Measurements from ENCODE around the gene HDAC11.
"Not testable (repeated sequence)": the region's sequence is repeated elsewhere in the genome, so short reads cannot be mapped to it uniquely, and the experiment has no call there.

The HDAC11 gene

GRCh38 chr3:13507570-13508339 is 27.6 kb downstream of the HDAC11 start:
- no peak for DNase-seq (ENCODE audit: low read depth)

GRCh38 chr3:13508496-13508895 is 28.4 kb downstream of the HDAC11 start:
- DNase-seq (ENCODE audit: low read depth), result no peak

- DNase-seq (ENCODE audit: low read depth), result no peak
These were observed 29.1 kb downstream of the HDAC11 start for GRCh38 chr3:13509059-13509815.

- no peak for DNase-seq (ENCODE audit: low read depth)
These were observed 29.7 kb downstream of the HDAC11 start for GRCh38 chr3:13509816-13510192.

GRCh38 chr3:13512451-13512850 is 32.3 kb downstream of the HDAC11 start:
- no peak for DNase-seq (ENCODE audit: low read depth)

- no peak for DNase-seq (ENCODE audit: low read depth)
These were observed 33.2 kb downstream of the HDAC11 start for GRCh38 chr3:13513051-13513912.

- DNase-seq (ENCODE audit: low read depth), result no peak
These were observed 33.9 kb downstream of the HDAC11 start for GRCh38 chr3:13513913-13514517.

- no peak for DNase-seq (ENCODE audit: low read depth)
These were observed 34.7 kb downstream of the HDAC11 start for GRCh38 chr3:13514639-13515435.

GRCh38 chr3:13515786-13516759 is 36.0 kb downstream of the HDAC11 start:
- no peak for DNase-seq (ENCODE audit: low read depth)

- DNase-seq (ENCODE audit: low read depth), result no peak
These were observed 36.6 kb downstream of the HDAC11 start for GRCh38 chr3:13516760-13517135.

- no peak for DNase-seq (ENCODE audit: low read depth)
These were observed 37.3 kb downstream of the HDAC11 start for GRCh38 chr3:13517253-13517977.

- no peak for DNase-seq (ENCODE audit: low read depth)
These were observed 38.4 kb downstream of the HDAC11 start for GRCh38 chr3:13518516-13518953.

- DNase-seq (ENCODE audit: low read depth), result no peak
These were observed 39.1 kb downstream of the HDAC11 start for GRCh38 chr3:13519006-13519791.

GRCh38 chr3:13520326-13520880 is 40.3 kb downstream of the HDAC11 start:
- no peak for DNase-seq (ENCODE audit: low read depth)

GRCh38 chr3:13521309-13521708 is 41.2 kb downstream of the HDAC11 start:
- no peak for DNase-seq (ENCODE audit: low read depth)

GRCh38 chr3:13521749-13522148 is 41.6 kb downstream of the HDAC11 start:
- not testable (repeated sequence) for DNase-seq (ENCODE audit: low read depth)

- no peak for DNase-seq (ENCODE audit: low read depth)
These were observed 42.1 kb downstream of the HDAC11 start for GRCh38 chr3:13522236-13522635.

- no peak for DNase-seq (ENCODE audit: low read depth)
These were observed 45.0 kb downstream of the HDAC11 start for GRCh38 chr3:13524979-13525669.

Data from activated T-helper 1 cell treated with Interleukin-2 at 50 U/mL for 16 hours (primary cell).